ENCODE measurements around the gene SLC35E3. TPM values are rescaled to one million over a fixed set of nuclear protein-coding genes. Genes with fewer than 3 reads are reported as not detected.
"Not testable (repeated sequence)": the region's sequence is repeated elsewhere in the genome, so short reads cannot be mapped to it uniquely, and the experiment has no call there.

Gene SLC35E3
- total RNA-seq, 3 donors from 2014 or later = 5.8 to 12.1 (median 10.5) TPM

DNA sequence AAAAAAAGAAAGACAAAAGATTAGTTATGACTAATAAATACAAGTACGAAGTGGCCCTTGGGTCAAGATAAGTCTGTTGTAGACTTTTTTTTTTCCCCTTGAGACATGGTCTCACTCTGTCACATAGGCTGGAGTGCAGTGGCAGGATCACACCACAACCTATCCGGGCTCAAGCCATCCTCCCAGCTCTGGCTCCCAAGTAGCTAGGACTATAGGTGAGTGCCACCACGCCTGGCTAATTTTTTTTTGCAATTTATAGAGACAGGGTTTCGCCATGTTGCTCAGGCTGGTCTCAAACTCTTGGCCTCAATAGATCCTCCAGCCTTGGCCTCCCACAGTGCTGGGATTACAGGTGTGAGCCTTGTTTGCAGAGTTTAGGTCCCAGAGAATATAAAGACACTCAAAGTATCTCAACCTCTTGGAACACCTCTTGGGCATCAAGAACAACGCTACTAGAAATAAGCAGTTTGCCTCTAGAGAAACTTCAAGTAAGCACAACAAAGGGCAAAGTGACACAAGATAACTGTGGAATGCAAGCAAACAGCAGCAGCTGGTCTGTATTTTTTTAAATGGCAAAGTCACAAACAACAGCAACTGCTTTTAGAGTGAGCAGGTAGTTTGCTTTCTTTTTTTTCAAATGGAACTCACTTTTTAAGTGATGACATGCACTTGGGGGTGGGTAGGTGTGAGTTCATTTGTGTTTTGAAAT, 58.1 kb downstream of the SLC35E3 start:
- no peak overlapping the region for H3K4me3 ChIP-seq
- TF ChIP-seq POLR2A (IDR thresholded peaks at IDR 0.05) (no peak), POLR2AphosphoS5 (IDR thresholded peaks at IDR 0.05) (no peak)
- no peaks in the 10 kb centered on the region for H3K27me3 ChIP-seq
- H3K27ac ChIP-seq = peak overlapping the region in 1 of 2 donors; percentile 2
- intact Hi-C loops (cut with DNase I; ENCODE audit: low total_unique reads) = no loop called here
- H3K4me1 ChIP-seq = no peaks in the 10 kb centered on the region
- no peaks in the 10 kb centered on the region for H3K36me3 ChIP-seq
- no peak for DNase-seq (ENCODE audit: low spot score in 2 of 2)
- H3K9me3 ChIP-seq = no peaks in the 10 kb centered on the region

DNA sequence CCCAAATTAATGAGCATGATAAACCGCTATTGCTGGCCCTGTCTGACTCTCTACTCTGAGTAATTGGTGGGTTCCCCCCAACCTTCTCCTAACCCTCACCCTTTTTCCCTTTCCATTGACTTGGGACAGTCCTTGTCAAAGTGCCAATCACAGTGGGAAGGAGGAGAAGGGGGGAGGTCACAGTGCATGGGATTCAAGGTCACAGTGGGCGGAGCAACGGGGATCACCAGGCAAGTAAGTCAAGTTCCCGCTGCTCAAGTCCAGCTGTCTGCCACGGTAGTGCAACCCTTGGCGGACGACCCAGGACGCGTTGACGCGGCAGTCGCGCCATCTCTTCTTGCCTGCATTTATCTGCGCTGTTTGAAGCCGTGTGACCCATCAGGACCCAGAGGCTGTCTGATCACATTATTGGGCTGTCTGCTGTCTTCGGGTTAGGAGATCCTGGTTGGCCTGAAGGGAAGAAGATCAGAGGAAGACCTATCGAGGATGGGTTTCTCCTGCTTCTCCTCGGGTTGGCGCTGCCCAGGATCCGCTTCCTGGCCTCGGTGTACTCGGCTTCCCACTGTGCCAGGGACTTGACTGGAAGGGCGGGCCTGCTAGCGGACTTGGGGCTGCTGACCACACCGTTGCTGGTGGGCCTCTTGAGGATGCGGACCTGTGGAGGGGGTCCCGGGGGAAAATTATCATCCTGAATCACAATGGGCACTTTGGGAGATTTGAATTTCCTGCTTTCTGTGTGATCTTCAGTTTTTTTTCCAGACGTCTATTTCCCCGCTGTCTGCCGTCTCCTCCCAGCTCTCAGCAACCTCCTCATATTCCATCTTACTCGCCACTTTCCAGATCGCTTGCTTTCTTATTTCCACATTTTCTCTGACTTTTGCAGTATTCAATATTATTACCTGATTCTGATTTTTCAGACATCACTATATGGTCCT, 58.9 kb downstream of the SLC35E3 start:
- Histone ChIP-seq H3K9me3 (no peaks in the 10 kb centered on the region), H3K4me3 (no peak overlapping the region), H3K4me1 (no peaks in the 10 kb centered on the region), H3K27me3 (no peaks in the 10 kb centered on the region), H3K27ac (peak overlapping the region in 1 of 2 donors; percentile 2), H3K36me3 (no peaks in the 10 kb centered on the region)
- DNase-seq (ENCODE audit: low spot score in 2 of 2) = no peak
- intact Hi-C loops (cut with DNase I; ENCODE audit: low total_unique reads) = no loop called here
- TF ChIP-seq, protein P1, sequence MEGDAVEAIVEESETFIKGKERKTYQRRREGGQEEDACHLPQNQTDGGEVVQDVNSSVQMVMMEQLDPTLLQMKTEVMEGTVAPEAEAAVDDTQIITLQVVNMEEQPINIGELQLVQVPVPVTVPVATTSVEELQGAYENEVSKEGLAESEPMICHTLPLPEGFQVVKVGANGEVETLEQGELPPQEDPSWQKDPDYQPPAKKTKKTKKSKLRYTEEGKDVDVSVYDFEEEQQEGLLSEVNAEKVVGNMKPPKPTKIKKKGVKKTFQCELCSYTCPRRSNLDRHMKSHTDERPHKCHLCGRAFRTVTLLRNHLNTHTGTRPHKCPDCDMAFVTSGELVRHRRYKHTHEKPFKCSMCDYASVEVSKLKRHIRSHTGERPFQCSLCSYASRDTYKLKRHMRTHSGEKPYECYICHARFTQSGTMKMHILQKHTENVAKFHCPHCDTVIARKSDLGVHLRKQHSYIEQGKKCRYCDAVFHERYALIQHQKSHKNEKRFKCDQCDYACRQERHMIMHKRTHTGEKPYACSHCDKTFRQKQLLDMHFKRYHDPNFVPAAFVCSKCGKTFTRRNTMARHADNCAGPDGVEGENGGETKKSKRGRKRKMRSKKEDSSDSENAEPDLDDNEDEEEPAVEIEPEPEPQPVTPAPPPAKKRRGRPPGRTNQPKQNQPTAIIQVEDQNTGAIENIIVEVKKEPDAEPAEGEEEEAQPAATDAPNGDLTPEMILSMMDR (IDR thresholded peaks at IDR 0.05) = no peak
- TF ChIP-seq POLR2AphosphoS5 (IDR thresholded peaks at IDR 0.05) (no peak), POLR2A (IDR thresholded peaks at IDR 0.05) (no peak)

DNA sequence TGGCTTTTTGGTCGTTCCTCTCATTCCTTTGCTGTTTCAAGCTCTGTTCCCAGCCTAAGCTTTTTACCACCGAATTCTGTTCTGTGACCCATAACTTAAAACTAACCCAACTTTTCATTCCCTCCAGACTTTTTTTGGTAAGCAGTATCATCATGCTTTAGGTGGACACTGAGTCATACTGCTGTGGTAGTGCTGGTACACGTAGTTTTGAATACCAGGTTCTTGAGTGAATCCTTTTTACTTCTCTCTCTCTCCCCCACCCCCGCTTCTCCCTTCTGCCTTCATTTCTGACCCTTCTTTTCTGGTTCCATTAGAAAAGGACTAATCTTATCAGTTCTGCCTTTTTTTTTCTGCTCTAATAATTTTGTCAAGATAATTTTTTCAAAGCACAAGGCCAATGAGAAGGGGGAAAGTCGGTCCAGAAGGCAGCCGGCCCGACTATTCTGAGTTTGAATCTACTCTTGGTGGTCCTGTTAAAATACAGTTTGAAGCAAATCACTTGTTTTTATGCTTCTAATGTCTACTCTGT, 59.7 kb downstream of the SLC35E3 start:
- Histone ChIP-seq H3K4me3 (no peak overlapping the region), H3K4me1 (no peaks in the 10 kb centered on the region), H3K27me3 (no peaks in the 10 kb centered on the region), H3K9me3 (no peaks in the 10 kb centered on the region), H3K27ac (no peak overlapping the region), H3K36me3 (no peaks in the 10 kb centered on the region)
- DNase-seq (ENCODE audit: low spot score in 2 of 2) = no peak
- intact Hi-C loops (cut with DNase I; ENCODE audit: low total_unique reads) = no loop called here
- TF ChIP-seq POLR2A (IDR thresholded peaks at IDR 0.05) (no peak), POLR2AphosphoS5 (IDR thresholded peaks at IDR 0.05) (no peak)
- TF ChIP-seq, protein P1 (IDR thresholded peaks at IDR 0.05) = no peak

DNA sequence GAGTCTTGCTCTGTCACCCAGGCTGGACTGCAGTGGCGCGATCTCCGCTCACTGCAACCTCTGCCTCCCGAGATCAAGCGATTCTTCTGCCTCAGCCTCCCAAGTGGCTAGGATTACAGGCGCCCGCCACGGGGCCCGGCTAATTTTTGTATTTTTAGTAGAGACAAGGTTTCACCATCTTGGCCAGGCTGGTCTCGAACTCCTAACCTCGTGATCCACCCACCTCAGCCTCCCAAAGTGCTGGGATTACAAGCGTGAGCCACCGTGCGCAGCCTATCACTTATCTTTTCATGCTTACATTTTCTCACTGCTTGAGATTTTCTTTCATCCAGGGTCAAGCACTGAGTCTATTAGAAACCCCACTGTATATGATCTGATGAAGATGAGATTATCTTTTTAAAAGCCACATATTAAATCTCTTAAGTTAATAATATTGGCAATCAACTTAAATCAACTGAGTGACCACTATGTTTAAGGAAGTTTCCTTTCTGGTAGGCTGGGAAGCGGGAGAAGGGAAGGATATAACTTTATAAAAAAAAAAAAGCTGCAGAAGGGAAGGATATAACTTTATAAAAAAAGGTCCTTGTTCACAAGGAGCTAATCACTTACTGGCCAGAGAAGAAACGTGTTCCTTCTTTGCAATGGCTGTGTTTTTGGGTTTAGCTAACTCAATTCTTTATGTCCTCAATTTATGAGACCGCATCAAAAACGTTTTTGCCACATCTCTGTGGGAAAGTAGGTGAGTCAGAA, 60.7 kb downstream of the SLC35E3 start:
- TF ChIP-seq POLR2A (IDR thresholded peaks at IDR 0.05) = no peak
- TF ChIP-seq, protein P1 (IDR thresholded peaks at IDR 0.05) = no peak
- TF ChIP-seq POLR2AphosphoS5 (IDR thresholded peaks at IDR 0.05) = no peak
- no peak for DNase-seq (ENCODE audit: low spot score in 2 of 2)
- Histone ChIP-seq H3K9me3 (no peaks in the 10 kb centered on the region), H3K27ac (peak overlapping the region; percentile 99), H3K4me1 (no peaks in the 10 kb centered on the region), H3K36me3 (no peaks in the 10 kb centered on the region), H3K27me3 (no peaks in the 10 kb centered on the region), H3K4me3 (peak overlapping the region in 2 of 3 donors; percentile 86 to 94)
- intact Hi-C loops (cut with DNase I; ENCODE audit: low total_unique reads) = no loop called here

DNA sequence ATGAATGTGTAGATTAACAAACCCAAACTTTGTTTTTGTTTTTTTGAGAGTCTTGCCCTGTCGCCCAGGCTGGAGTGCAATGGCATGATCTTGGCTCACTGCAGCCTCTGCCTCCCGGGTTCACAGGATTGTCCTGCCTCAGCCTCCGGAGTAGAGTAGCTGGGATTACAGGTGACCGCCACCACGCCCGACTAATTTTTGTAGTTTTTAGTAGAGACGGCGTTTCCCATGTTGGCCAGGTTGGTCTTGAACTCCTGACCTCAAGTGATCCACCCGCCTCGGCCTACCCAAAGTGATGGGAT, 61.2 kb downstream of the SLC35E3 start:
- H3K27ac ChIP-seq = peak overlapping the region; percentile 99
- H3K36me3 ChIP-seq; H3K4me1 ChIP-seq; H3K27me3 ChIP-seq; H3K9me3 ChIP-seq; DNase-seq (ENCODE audit: low spot score in 2 of 2); intact Hi-C loops (cut with DNase I; ENCODE audit: low total_unique reads): not testable (repeated sequence)
- H3K4me3 ChIP-seq = peak overlapping the region; percentile 86 to 94 (median 91)

All from breast epithelium (tissue), 4 donors.